Measurements from ENCODE around the gene QSER1.
"Not testable (repeated sequence)": the region's sequence is repeated elsewhere in the genome, so short reads cannot be mapped to it uniquely, and the experiment has no call there.

The QSER1 gene

GRCh38 chr11:33027846-33028536, 135.4 kb downstream of the QSER1 start:
- TF ChIP-seq SPI1 (IDR thresholded peaks at IDR 0.05; ENCODE audit: borderline replicate concordance, low read depth) (no peak), REST (IDR thresholded peaks at IDR 0.05; ENCODE audit: insufficient replicate concordance, low read depth) (no peak), CTCF (IDR thresholded peaks at IDR 0.05; ENCODE audit: insufficient read depth, low read length) (no peak), POLR2AphosphoS5 (IDR thresholded peaks at IDR 0.05; ENCODE audit: low read depth) (no peak), GABPA (IDR thresholded peaks at IDR 0.05; ENCODE audit: low read depth) (no peak)
- Histone ChIP-seq H3K4me3 (replicated peaks; ENCODE audit: insufficient read depth, low read length) (no peak overlapping the region), H3K27me3 (ENCODE audit: insufficient read depth, poor library complexity, severe bottlenecking) (no peaks in the 10 kb centered on the region), H3K27ac (replicated peaks) (no peak overlapping the region)
- DNase-seq (ENCODE audit: low read depth in 1 of 2, low spot score in 1 of 2), result no peak

- Histone ChIP-seq H3K27ac (replicated peaks) (no peak overlapping the region), H3K4me3 (replicated peaks; ENCODE audit: insufficient read depth, low read length) (no peak overlapping the region), H3K27me3 (ENCODE audit: insufficient read depth, poor library complexity, severe bottlenecking) (no peaks in the 10 kb centered on the region)
- no peak for DNase-seq (ENCODE audit: low read depth in 1 of 2, low spot score in 1 of 2)
- no peak for TF ChIP-seq REST (IDR thresholded peaks at IDR 0.05; ENCODE audit: insufficient replicate concordance, low read depth)
- TF ChIP-seq CTCF (IDR thresholded peaks at IDR 0.05; ENCODE audit: insufficient read depth, low read length), result no peak
- TF ChIP-seq GABPA (IDR thresholded peaks at IDR 0.05; ENCODE audit: low read depth), result no peak
- no peak for TF ChIP-seq POLR2AphosphoS5 (IDR thresholded peaks at IDR 0.05; ENCODE audit: low read depth)
These were observed 135.9 kb downstream of the QSER1 start for GRCh38 chr11:33028537-33028914.

DNA sequence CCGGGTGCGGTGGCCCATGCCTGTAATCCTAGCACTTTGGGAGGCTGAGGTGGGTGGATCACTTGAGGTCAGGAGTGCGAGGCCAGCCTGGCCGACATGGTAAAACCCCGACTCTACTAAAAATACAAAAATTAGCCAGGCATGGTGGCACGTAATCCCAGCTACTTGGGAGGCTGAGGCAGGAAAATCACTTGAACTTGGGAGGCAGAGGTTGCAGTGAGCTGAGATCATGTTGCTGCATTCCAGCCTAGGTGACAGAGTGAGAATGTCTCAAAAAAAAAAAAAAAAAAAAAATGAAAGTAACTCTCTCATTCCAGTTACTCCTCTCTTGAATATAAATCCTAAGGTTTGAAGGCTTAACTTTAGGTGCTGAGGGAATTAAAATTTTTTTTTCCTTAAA, 136.6 kb downstream of the QSER1 start:
- not testable (repeated sequence) for H3K4me3 ChIP-seq (replicated peaks; ENCODE audit: insufficient read depth, low read length); DNase-seq (ENCODE audit: low read depth in 1 of 2, low spot score in 1 of 2); H3K27me3 ChIP-seq (ENCODE audit: insufficient read depth, poor library complexity, severe bottlenecking); H3K27ac ChIP-seq (replicated peaks)

All from HL-60 (cell line).